Measurements from ENCODE around the gene PASK.

The PASK gene

DNA sequence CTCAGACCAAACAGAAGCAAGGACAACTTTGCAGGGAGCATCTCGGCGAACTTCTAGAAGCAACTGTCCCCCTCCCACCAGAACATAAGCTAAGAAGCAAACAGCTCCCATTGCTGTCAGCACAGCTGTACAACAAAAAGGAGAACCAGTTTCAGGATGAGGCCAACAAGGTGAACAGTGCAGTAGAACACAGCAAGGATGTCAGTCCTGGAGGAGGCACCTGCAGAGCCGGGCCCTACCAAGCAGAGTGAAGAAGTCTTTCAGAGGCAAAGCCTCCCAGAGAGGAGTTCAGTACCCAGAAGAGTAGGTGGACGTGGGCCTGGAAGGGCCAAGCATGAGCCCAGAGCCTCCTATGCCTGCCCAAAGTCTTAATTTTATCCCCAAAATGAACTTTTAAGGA, 1.0 kb downstream of the PASK start:
- DNase-seq (ENCODE audit: low read depth in 2 of 2): no peak

GRCh38 chr2:241147336-241147735, 1.9 kb downstream of the PASK start:
- DNase-seq (ENCODE audit: low read depth in 2 of 2): no peak

GRCh38 chr2:241146286-241146685, 3.0 kb downstream of the PASK start:
- DNase-seq (ENCODE audit: low read depth in 2 of 2): no peak

DNA sequence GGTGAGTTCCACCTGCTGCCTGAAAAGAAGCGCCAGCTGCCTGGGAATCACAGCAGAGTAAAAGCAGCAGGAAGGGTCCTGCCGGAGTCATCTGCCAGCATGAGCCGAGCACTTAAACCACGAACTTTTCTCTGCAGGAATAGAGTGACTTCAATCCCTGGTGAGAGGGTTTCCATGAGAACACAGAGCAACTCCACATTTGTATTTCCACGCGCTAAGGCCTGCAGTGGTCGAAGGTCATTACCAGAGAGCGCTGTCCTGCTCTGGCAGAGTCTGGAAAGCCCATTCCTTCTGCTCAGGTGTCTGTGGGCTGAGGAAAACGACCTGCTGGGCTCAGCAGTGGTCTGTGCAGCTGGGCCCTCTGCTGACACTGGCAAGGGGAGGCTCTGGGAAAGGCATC, 6.7 kb downstream of the PASK start:
- DNase-seq (ENCODE audit: low read depth in 2 of 2): no peak

- no peak for DNase-seq (ENCODE audit: low read depth in 2 of 2)
Observed at GRCh38 chr2:241142063-241142462, 7.2 kb downstream of the PASK start.

GRCh38 chr2:241141214-241141770, 8.0 kb downstream of the PASK start:
- no peak for DNase-seq (ENCODE audit: low read depth in 2 of 2)

DNA sequence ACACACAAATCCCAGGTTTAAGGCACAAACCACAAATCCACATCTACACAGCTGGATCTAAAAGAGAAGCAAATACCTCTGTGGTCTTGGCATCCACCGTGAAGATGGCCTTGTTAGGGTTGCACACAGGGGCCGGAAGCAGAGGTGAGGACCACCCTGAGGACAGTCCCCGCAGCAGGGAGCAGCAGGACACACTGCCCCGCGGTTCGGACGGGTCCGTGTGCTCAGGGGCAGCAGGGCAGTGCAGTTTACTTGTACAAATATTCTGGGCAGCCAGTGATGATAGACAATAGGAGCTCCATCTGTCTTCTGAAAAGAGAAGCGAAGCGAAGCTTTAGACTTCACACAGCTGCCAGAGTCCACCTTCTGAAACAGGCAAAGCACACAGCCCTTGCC, 8.8 kb downstream of the PASK start:
- no peak for DNase-seq (ENCODE audit: low read depth in 2 of 2)

GRCh38 chr2:241139531-241140444, 9.5 kb downstream of the PASK start:
- no peak for DNase-seq (ENCODE audit: low read depth in 2 of 2)

DNA sequence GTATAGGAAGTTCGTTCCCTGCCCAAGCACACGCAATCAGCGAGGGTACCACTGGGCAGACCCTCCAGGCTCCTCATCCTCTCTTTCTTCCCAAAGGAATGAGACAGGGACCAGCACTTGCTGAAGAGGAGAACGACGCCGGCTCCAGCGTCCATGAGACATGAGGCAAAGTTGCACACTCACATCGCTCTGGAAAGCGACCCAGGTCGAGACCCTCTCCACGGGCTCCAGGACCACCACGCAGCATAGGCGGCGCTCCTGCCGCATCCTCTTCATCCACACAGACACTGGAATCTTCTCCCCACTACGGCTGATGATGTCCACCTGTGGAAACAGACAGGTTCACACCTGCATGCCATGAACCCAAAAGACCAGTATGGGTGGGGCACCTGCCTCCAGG, 10.8 kb downstream of the PASK start:
- no peak for DNase-seq (ENCODE audit: low read depth in 2 of 2)

GRCh38 chr2:241137276-241138190, 11.7 kb downstream of the PASK start:
- DNase-seq (ENCODE audit: low read depth in 2 of 2): no peak

GRCh38 chr2:241136661-241137260, 12.5 kb downstream of the PASK start:
- no peak for DNase-seq (ENCODE audit: low read depth in 2 of 2)

GRCh38 chr2:241136191-241136590, 13.1 kb downstream of the PASK start:
- no peak for DNase-seq (ENCODE audit: low read depth in 2 of 2)

- no peak for DNase-seq (ENCODE audit: low read depth in 2 of 2)
Observed at GRCh38 chr2:241135737-241136136, 13.5 kb downstream of the PASK start.

DNA sequence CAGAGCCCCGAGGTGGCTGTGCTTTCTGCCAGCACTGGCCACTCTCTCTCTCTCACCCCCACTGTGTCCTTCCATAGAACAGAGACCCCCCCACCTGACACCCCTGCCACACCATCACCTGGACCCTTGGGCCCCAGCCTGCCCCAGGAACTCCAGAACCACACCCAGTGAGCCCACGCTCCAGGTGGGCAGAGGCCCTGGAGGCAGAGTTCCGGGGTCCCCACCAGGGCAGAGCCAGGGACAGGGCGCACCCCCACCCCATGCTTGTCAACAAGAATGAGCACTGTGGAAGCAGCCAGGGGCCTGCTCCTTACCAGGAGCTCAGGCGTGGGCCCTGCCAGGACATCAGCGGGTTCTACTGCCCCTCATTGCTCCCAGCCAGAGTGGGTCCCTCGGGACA, 14.6 kb downstream of the PASK start:
- no peak for DNase-seq (ENCODE audit: low read depth in 2 of 2)

DNA sequence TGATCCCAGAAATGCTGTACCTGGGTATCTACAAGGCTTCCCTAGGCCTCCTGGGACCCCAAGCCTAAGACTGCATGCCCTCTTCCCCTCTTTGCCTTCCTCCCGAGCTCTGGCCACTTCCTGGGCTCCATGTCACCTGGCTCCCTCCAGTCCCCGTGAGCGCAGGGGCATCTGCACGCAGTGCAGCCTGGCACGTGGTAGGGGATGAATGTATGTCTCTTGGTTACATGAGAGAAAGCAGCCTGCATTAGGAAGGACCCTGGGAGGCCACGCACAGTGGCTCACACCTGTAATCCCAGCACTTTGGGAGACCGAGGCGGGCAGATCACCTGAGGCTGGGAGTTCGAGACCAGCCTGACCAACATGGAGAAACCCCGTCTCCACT, 15.8 kb downstream of the PASK start:
- DNase-seq (ENCODE audit: low read depth in 2 of 2): no peak

- DNase-seq (ENCODE audit: low read depth in 2 of 2): no peak
Observed at GRCh38 chr2:241132538-241133435, 16.5 kb downstream of the PASK start.

- no peak for DNase-seq (ENCODE audit: low read depth in 2 of 2)
Observed at GRCh38 chr2:241131531-241131930, 17.7 kb downstream of the PASK start.

DNA sequence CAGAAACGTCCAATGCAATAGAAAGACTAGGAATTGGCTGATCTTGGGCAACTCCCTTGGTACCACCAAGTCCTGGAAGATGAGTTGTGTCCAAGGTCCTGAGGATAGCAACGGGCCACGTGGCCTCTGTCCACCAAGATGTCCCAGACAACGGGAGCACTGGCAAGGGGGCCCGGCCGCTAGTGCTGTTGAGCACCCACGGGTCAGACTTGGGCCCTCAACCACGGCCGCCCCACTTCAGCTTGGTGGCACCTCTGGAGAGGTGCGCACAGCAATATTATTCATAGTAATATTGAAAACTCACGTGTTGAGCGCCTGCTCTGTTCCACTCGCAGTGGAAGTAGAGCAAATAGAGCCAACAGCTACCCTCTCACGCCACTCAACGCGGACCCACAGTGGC, 19.0 kb downstream of the PASK start:
- DNase-seq (ENCODE audit: low read depth in 2 of 2): no peak

DNA sequence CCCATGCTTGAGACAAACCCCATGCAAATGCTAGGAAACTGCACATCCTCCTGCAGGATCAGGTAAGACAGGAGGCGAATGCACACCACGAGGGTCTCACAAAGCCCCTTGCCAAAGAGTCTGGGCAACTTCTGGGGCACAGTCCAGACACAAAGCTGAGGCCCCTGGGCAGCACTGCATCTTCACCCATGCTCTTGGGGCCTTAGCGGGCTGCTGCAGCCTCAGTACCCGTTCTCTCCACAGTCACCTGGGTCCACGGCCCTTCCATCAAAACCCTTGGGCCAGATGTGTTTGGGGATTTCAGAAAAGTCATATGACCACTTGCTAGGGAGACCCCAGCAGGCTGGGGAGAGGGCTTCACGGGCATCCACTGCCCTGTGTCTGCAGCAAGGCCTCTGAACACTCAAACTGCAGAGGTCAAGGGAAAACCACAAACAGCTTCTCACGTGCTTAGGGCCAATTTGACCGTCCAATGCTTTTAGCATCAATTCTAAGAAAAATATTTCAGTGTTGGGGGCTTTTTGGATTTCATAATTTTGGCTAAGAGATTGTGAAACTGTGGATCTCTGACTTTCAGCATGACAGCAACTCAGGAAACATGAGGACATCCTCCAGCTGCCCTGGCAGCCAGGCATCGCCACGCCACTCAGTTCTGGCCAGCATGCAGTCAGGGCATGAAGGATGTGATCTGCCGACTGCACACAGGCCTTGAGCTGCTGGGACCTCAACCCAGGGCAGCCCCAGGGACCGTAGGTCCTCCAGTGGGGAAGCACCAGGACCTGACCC, 20.0 kb downstream of the PASK start:
- no peak for DNase-seq (ENCODE audit: low read depth in 2 of 2)

- no peak for DNase-seq (ENCODE audit: low read depth in 2 of 2)
Observed at GRCh38 chr2:241128266-241128665, 21.0 kb downstream of the PASK start.

Measured in stimulated activated CD8-positive, alpha-beta memory T cell treated with anti-CD3 and anti-CD28 coated beads, Interleukin-2, amount 100 ng/mL, for 48 hours (primary cell).